Measurements from ENCODE around the gene ZFP57. TPM values are rescaled to one million over a fixed set of nuclear protein-coding genes. Genes with fewer than 3 reads are reported as not detected.

ZFP57 gene
- total RNA-seq, 1 donor from 2014 or later, result 3.0 TPM

DNA sequence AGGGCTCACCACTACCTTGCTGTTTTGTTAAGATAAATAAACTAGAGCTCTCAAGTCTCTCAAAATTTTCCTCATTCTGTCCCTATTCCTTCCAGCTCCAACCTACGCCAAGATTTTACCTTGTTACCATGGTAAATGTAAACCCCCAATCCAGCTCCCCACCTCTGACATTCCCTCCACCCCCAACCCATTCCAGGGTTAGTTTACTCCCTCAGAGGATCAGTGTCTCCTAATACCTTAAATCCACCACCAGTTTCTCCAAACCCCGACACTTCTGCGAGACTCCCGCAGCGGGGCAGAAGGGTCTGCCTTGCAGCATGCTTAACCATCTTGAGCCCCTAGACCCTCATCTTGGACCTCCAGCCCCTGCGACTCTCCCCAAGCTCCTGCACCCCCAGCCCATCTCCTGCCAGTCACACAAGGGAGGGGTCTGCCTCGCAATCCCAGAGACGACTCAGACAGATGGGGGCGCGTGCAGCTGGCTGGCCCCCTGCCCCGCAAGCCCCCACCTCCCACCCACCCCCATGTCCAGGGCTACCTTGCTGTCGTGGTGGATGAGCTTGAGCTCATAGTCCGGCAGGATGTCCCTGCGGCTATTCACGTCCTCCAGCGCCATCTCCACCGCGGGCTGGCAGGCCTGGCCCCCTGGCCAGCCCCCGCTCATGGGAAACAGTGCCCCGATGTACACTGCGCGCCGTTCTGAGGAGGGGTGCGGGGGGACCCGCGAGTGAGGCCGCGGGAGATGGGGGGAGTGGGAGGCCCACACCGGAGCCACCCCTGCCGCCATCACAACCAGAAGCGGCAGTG lies 53.8 kb downstream of the ZFP57 start:
- DNase-seq (ENCODE audit: low spot score), result no peak

DNA sequence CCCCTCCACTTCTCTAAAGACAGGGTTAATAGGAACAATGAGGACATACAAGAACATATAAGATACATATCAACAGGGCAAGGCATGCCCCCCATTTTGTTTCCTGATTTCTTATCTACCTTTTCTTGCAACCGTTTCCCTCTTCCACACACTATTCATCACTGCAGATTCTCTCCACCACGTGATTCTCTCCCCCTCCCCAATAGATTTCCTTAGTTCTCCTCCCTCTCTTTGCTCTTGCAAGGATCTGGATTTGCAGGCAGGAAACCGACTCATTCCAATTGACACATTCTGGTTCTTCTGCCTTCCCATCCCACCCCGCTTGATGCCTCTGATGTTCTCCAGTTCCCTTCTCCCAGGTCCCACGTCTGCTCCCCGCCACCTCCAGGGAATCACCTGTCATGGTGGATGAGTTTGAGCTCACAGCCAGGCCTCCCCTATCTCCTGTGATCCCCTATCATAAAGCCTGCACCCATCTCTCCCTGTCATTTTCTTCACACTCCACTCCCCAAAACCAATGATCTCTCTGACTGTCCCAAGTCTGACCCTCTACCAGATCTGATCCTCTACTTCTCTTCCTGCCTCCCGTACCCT lies 55.5 kb downstream of the ZFP57 start:
- DNase-seq (ENCODE audit: low spot score), result no peak

DNA sequence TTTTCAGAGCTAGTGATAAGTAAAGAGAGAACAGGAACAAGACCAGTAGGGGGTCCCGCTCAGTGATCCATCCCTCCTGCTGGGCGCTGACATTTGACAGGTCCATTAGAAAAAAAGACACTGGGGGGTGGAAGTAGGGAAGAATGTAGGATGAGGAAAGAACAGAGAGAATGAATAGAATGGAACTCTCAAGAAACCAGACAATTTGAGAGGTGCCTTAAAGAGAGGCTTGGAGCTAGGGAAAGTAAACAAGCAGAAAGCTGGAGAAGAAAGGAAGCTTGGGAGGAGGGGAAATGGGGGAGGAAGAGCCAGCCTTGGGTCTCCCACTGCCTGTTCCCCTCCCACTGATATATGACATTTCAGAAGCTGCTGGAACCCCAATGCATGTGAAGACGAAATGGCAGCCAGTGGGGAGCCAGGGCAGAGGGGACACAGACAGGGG lies 56.4 kb downstream of the ZFP57 start:
- no peak for DNase-seq (ENCODE audit: low spot score)

Other genes starting within 250 kb of the ZFP57 start
- gene OR10C1, start 241.8 kb downstream of the ZFP57 start, total RNA-seq, result not detected
- not detected for gene OR11A1, start 224.1 kb downstream of the ZFP57 start, total RNA-seq
- not detected for gene OR2H1, start 224.0 kb downstream of the ZFP57 start, total RNA-seq
- gene MAS1L, start 193.2 kb downstream of the ZFP57 start, total RNA-seq, result not detected
- 8.8 TPM for gene UBD, start 121.4 kb downstream of the ZFP57 start, total RNA-seq
- not detected for gene OR2H2, start 96.0 kb downstream of the ZFP57 start, total RNA-seq
- 64.3 TPM for gene GABBR1, start 48.0 kb downstream of the ZFP57 start, total RNA-seq
- gene MOG, start 24.1 kb downstream of the ZFP57 start, total RNA-seq, result not detected
- 51.6 TPM for gene HLA-F, start 42.3 kb upstream of the ZFP57 start, total RNA-seq
- not detected for gene HLA-G, start 146.7 kb upstream of the ZFP57 start, total RNA-seq